NCI-H2196 treated with DMSO at 0.1 percent for 48 hours (cell line): ENCODE data around the gene KIF18A.
"Not testable (repeated sequence)": the region's sequence is repeated elsewhere in the genome, so short reads cannot be mapped to it uniquely, and the experiment has no call there.

Source experiments
- DNase-seq: peaks from one replicate; lab custom pipeline; 2025; ENCODE audit not compliant: unreplicated experiment; lab: John Stamatoyannopoulos, UW

The KIF18A gene

DNA sequence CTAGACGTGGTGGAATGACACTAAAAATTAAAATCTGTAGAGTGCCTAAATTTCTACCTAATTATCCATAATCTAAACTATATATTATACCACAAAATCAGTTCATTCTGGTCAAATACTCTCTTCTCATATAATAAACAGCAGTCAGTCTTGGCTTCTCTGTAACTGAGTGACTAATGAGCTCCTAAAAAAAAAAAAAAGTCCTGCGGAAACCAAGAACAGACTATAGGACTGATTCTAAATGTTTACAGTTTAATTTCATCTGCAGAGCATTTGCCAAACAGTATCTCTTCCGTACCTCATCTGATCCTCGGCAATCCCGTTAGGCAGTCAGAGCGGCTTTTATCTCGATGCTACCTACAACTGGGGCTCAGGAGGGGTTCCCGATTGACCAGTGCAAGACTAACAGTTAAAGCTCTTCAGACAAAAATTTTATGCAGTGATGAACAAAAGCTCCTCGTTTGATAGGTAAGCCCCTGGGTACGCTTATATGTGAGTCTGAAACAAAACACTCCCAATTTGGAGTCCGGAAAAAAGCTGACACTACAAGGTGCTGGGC lies 686 bp downstream of the KIF18A start:
- DNase-seq = no peak

DNA sequence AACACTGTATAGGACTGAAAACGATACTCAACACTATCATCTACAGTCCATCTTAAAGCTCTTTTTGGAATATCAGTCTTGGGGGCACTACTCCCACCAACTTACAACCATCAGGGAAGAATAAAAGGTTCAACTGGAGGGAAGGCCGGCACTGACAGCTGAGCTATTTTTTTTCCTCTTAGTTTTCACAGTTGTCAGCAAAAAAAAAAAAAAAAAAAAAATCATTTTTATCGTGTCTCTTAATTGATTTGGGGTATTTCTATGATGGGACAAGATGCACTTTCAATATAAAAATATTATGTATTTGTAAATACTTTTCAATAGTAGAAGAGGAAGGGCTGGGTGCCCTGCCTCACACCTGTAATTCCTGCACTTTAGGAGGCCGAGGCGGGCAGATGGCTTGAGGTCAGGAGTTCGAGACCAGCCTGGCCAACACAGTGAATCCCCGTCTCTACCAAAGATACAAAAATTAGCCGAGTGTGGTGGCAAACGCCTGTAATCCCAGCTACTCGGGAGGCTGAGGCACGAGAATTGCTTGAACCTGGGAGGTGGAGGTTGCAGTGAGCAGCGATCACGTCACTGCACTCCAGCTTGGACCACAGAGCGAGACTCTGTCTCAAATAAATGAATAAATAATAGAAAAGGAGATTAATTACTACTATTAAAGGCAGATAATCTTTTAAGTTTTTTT lies 1.5 kb downstream of the KIF18A start:
- no peak for DNase-seq

DNA sequence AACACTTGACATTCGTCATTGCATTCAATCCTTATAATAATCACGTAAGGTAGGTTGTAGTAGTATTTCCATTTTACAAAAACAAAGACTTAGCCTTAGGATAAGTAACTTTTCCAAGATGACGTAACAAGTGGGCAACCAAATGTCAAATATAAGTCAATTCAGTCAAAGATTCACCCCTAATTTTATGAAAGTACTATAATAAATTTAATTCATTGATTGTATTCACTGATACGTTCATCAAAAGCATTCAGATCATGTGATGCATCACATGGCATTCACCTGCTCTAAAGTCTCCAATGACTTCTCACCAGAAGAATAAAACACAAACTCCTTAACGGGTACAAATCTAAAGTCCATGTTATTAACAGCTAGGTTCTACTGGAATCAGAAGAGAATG lies 2.1 kb downstream of the KIF18A start:
- DNase-seq = no peak

DNA sequence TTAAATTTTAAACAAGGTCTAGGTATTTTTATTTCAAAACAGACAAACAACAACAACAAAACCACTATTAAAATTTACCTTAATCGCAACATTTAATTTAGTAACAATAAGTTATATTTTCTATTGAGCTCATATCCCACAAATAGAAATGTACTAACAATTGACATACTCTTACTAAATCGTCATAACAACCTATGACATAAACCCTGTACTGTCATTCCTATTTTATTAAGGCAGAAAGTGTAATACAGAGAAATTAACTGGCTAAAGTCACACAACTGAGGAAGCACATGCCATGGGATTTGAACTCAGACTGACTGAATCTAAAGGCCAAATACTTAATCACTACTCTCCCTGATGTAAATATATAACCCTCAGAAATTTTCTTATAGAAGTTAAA lies 3.0 kb downstream of the KIF18A start:
- DNase-seq = no peak

DNA sequence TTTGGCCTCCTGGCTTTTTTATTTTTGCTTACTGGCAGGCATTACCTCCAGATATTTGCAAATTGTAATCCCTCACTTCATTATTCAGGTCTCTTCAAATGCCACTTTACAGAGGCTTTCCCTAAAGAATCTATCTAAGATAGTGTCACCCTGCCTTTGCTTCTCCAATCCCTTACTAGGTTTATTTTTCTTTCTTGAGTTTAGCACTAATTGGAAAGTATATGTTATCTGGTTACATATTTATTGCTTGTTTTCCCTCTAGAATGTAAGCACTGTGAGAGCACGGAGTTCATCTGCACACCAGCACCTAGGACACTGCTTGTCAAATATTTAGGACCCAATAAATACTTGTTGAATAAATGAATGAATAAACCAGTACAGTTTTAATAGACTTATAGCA lies 3.5 kb downstream of the KIF18A start:
- DNase-seq = no peak

DNA sequence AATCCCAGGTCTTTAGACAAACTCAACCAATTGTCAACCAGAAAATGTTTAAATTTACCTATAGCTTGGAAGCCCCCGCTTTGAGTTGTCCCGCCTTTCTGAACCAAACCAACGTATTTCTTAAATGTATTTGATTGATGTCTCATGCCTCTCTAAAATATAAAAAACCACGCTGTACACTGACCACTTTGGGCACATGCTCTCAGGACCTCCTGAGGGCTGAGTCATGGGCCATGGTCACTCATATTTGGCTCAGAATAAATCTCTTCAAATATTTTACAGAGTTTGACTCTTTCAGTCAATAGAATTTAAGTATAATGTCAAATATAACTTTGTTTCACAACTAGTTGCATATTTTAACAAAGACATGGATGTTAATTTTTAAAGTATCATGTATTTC lies 5.7 kb downstream of the KIF18A start:
- not testable (repeated sequence) for DNase-seq

DNA sequence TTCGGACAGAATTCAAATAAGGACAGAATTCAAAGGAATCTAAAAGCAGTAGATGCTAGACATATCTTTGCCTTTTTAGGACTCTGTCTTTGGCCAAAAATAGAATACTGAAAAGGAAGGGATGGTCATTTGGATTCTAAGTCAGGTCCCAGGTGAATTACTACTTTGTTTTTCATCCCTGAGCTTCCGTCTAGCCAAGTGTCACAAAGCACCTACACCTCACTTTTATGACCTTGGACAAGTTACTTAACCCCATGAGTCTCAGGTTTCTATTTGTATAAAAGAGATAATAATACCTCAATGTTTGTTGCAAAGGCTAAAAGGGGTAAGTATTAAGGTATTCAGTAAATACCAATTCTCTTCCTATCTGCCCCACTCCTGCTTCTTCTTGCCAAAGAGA lies 7.3 kb downstream of the KIF18A start:
- no peak for DNase-seq

DNA sequence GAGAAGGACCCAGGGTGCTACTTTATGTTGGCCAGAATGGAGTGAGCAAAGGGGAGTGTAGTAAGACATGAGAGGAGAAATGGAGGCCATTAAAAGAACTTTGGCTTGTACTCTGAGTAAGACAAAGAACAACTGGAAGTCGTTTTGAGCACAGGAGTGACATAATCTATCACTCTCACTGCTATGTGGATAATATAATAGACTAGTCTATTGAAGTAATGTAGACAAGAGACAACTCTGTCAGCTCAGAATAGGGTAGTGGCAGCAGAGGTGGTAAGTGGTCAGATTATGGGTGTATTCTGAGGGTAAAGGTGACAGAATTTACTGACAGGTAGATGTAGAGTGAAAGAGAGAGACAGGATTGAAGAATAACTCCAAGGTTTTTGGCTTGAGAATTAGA lies 8.2 kb downstream of the KIF18A start:
- DNase-seq = no peak

DNA sequence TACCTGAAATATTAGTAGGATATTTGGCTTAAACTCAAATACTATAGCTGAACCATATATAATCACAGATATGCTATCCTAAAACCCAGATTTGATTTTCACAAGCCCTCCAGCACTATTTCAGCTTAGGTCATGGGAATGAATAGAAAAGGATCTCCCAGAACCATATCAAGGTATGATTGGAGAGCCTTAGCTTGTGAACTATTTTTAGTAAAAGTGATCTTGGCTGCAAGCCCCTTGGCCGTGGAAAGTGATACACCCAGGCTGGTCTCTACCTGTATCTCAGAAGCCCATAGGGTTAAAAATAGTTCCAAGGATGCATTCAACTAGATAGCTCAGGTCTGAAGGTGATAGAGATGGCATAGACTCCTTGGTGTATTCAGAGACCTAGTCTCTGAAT lies 9.7 kb downstream of the KIF18A start:
- no peak for DNase-seq

DNA sequence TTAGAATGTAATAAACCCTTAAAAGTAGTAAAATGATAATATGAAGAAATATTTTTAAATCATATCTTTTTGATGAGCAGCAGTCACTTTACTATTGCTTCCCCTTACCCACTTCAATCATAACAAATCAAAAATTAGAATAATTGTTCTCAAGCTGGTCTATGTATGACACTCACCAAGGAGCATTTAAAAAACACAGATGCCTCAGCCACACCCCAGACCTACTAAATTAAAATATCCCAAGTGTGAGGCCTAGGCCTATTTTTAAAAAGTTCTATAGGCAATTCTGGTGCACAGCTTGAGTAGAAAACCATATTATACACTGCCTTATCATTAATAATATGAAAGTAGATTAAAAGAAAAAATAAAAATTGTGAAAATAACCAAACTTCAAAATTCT lies 15.2 kb downstream of the KIF18A start:
- no peak for DNase-seq

DNA sequence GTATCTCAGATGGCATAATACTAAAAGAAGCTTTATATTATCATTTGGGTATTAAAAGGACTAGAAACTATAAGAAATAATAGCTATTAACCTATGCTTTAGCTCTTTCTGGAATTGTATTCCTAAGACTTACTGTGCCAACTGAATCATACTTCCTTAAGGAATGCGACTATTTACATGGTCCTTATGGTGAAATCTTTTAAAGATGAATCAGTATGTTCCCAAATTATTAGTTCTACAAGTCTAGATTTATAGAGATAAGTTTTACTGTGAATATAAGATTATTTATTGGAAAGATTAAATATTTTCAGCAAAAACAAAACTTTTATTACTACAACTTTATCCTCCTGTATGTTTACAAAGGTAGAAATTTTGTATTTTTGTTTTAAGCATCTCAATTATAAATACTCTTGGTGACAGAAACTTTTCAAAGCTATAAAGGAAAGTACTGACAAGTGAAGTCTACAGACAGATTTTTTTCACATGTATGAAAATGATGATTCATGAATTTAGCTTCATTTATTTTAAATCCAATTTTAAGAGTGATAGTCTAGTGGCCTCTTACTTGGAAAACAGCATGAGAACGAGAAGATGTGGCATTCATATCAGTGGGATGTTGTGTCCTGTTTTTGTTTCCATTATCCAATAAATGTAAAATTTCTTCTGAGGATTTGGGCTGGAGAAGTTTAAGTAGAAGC lies 17.8 kb downstream of the KIF18A start:
- DNase-seq = no peak

DNA sequence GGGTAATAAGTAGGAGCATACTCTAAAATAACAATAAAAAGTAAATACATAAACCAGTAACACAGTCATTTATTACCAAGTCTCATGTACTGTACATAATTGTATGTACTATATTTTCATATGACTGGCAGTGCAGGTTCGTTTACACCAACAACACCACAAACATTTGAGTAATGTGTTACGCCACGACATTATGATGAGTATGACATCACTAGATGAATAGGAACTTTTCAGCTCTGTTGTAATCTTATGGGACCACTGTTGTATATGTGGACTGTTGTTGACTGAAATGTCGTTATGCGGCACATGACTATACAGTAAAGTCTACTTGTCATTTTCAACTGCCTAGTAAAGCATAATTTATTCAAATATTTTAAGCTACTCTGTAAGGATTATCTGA lies 18.6 kb downstream of the KIF18A start:
- DNase-seq = no peak

DNA sequence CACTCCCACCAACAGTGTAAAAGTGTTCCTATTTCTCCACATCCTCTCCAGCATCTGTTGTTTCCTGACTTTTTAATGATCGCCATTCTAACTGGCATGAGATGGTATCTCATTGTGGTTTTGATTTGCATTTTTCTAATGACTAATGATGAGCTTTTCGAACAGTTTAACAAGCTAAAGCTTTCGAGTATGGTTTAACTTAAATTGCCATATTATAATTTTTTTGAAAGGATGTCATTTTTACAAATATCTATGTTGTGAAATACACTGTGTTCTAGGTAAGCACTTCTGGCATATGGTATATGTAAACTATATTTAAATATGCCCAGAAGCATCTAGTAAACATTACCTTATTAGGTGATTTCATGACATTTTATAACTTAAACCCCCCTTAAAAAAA lies 20.3 kb downstream of the KIF18A start:
- DNase-seq = not testable (repeated sequence)

DNA sequence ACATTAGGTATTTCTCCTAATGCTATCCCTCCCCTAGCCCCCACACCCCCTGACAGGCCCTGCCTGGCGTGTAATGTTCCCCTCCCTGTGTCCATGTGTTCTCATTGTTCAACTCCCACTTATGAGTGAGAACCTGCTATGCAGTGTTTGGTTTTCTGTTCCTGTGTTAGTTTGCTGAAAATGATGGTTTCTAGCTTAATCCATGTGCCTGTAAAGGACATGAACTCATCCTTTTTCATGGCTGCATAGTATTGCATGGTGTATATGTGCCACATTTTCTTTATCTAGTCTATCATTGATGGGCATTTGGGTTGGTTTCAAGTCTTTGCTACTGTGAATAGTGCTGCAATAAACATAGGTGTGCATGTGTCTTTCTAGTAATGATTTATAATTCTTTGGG lies 20.8 kb downstream of the KIF18A start:
- not testable (repeated sequence) for DNase-seq

DNA sequence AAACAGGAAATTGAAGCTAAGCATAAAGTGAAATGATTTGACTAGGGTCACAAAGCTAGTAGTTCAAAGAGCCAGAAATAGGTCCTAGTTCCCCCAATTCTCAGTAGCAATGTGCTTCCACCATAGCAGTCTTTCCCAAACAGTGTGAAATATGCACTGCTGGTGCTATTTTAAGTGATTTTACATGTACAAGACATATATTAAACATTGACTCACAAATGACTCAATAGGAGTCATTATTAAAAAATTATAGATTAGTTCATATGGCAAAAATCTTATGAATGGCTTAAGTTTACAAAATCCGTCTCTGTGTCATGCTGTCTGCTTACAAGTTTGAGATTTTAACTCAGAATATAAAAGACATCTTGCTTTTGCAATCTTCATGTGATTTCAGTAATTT lies 21.4 kb downstream of the KIF18A start:
- DNase-seq = no peak

DNA sequence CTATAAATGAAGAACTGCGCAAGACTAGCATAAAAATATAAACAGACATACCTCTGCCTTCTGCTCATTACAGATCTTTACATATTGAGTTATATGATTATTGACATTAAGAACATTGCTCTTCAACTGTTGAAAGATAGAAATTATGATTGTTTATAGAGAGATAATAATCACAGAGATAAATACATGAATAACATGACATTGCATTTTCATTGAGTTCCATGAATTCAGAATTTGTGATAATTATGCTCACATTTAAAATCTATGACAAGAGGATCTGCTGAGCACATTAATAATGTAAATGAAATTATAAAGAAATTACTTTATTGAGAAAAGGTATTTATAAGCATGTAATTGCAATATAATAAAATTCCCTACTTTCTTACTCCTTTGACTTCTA lies 24.8 kb downstream of the KIF18A start:
- no peak for DNase-seq

DNA sequence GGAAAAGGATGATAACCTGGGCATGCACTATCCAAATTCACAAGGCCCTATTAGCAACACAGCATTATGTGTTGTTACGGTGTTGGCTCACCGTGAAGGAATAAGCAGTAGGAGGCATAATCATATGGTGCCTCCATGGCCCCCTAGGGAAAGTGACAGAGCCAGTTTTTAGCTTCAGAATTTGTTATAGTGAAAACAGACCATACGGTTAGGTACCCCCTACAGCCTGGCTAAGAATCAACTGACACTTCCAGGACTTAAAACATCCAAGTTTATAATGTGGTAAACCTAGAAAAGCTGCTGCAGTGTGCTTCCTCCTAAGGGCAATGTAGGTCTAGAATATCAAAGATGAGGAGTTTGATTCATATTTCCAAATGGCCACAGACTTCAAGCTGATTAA lies 30.4 kb downstream of the KIF18A start:
- no peak for DNase-seq

DNA sequence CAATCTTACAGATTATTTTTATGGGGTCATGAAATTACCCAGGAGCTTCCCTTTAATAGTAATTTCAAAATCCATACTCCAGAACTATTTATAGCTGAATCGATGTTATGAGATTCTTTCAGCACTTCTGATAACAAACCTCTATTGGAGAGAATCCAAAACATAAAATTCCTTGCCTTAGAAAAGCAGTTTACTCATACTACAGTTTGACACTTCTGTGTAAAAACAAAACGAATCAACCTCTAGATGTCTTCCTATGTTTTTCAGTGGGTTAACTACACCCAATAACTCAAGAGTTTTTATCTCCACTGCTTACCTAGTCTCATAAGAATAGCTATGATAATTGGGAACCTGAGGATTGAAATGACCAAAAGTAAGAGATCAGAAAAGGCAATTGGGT lies 35.6 kb downstream of the KIF18A start:
- no peak for DNase-seq

DNA sequence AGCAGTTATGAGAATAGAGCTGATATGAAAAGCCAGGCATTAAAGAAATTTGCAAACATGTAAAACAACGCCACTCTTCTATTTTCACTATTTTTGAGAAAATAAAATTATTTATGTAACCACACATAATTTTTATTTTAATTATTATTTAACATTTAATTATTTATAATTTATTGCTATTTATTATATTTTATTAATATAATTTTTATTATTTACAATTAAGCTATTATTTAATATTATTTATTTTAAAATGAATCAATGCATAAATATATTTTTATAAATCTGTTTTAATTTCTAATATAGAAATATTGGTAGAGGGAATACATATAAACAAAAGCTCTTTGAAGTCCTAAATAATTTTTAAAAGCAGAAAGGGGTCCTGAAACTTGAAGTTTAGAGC lies 36.7 kb downstream of the KIF18A start:
- no peak for DNase-seq

DNA sequence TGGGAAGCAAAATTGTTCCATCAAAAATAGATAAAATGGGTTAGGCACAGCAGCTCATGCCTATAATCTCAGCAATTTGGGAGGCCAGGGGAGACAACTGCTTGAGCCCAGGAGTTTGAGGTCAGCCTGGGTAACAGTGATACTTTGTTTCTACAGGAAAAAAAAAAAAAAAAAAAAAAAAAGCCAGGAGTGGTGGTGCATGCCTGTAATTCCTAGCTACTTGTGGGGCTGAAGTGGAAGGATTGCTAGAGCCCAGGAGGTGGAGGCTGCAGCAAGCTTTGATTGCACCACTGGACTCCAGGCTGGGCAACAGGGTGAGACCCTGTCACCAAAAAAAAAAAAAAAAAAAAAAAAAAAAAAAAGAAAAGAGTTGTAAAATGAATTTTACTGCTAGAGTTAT lies 49.6 kb downstream of the KIF18A start:
- DNase-seq = no peak

DNA sequence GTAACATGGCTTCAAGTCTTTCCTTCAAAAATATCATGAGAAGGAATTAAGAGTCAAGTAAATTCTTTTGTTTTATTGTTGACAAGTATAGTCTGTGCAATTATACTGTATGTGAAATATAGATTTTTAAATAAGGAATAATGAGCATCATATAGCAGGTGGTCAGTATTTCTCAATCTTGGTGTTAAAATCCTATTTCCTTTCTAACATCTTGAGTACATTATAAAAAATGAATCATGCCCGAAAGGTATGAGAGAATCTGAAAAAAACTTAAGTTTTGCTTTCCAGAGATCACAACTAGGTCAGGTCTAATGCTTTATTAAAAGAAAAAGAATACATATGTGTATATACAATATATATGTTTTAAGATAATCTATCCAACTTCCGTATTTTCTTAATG lies 53.1 kb downstream of the KIF18A start:
- DNase-seq = no peak

DNA sequence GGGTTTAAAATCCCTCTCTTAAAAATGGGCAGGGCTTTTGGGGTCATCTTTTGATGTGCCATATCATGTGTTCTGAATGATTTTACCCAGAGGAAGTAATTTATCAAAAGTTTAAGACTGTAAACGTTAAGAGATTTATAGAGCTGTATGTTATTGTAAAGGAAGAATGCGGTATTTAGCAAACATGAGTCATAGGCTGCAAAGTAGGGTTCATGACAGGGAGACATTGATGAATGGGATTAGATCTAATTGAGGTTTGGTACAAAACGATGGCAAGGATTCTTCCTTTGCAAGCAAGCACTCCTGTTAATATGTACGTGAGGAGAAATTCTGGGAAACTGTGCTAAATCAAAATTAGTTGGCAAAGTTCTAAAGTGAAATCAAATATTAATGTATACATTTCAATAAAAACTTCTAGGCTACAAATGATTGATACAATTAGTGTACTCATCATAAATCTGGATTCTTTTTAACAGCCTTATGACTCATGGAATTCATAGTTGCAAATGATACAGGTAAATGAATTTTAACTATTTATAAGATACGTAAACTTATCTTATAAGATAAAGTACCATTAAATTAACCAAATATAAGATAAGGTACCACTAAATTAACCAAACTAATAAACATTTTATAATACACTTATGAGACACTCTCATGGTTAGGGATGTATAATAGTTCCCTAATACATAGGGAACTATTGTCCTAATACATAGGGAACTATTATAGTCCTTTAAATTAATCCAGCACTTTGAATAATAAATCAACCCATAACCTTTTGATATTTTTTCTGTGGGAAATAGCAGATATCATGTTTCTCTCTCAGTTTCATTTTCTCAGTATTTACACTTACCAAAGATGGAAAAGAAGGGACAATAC lies 58.4 kb downstream of the KIF18A start:
- DNase-seq = no peak
